HL-60 (cell line): ENCODE data around the gene PTPRN2.

Source experiments
- DNase-seq, 2 experiments: peaks; one replicate each; pipeline ENCODE4 v3.0.0-alpha.2; 2010 to 2020; ENCODE audit warnings: low read depth in 1 of 2, low spot score in 1 of 2
- H3K27ac ChIP-seq: fragments of 250-450 bp; sonication (Bioruptor Pico); replicated peaks from 2 replicates; pipeline ENCODE4 v1.5.1; 2020; ENCODE audit warnings: mild to moderate bottlenecking, moderate library complexity
- H3K27me3 ChIP-seq: fragments of 250-450 bp; sonication (Bioruptor Pico); 2 replicates; pipeline ENCODE4 v1.5.1; 2021; ENCODE audit warnings: mild to moderate bottlenecking, moderate library complexity; ENCODE audit not compliant: insufficient read depth, poor library complexity, severe bottlenecking
- H3K4me3 ChIP-seq: replicated peaks from 2 replicates; pipeline ENCODE4 v1.5.1; 2011; ENCODE audit warnings: mild to moderate bottlenecking, control low read depth, low read length; ENCODE audit not compliant: insufficient read depth
- GABPA ChIP-seq: IDR thresholded peaks from 2 replicates; pipeline ENCODE4 v1.6.1; 2012; ENCODE audit warnings: low read depth
- POLR2AphosphoS5 ChIP-seq: IDR thresholded peaks from 2 replicates; pipeline ENCODE4 v1.6.1; 2012; ENCODE audit warnings: low read depth
- REST ChIP-seq: IDR thresholded peaks from 2 replicates; pipeline ENCODE4 v1.6.1; 2012; ENCODE audit warnings: low read depth; ENCODE audit not compliant: insufficient replicate concordance
- SPI1 ChIP-seq: IDR thresholded peaks from 2 replicates; pipeline ENCODE4 v1.6.1; 2012; ENCODE audit warnings: low read depth, mild to moderate bottlenecking, borderline replicate concordance
- TF ChIP-seq, protein P1 (sequence below): IDR thresholded peaks from one replicate; pipeline ENCODE4 v1.5.1; 2011; ENCODE audit warnings: low read length, control low read depth, inconsistent platforms; ENCODE audit not compliant: insufficient read depth

PTPRN2 gene

GRCh38 chr7:157739031-157739430 lies 848.6 kb downstream of the PTPRN2 start:
- Histone ChIP-seq H3K4me3 (no peak overlapping the region), H3K27me3 (no peaks in the 10 kb centered on the region)

DNA sequence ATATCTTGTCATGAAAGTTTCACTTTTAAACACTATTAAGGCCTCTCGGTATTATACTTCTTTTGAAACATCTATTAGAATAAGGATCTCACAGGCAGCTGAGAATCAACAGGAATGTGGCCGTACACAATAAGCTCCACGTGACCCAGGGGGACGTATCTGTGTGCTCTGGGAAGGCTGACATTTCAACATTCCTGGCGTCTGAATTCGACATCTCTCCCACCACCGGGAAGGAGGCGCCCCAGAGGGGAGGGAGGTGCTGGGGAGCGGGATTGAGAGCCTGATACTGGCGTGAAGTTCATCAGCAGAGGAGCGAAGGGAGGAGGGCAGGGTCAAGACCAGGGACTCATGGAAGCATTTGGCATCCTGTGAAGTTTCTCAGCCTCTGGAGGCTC lies 849.6 kb downstream of the PTPRN2 start:
- TF ChIP-seq GABPA, result no peak
- no peak for DNase-seq
- H3K4me3 ChIP-seq, result no peak overlapping the region
- no peaks in the 10 kb centered on the region for H3K27me3 ChIP-seq
- no peak overlapping the region for H3K27ac ChIP-seq

More at GRCh38 chr7:157739031-157739430, 848.6 kb downstream of the PTPRN2 start:
- TF ChIP-seq, protein P1, sequence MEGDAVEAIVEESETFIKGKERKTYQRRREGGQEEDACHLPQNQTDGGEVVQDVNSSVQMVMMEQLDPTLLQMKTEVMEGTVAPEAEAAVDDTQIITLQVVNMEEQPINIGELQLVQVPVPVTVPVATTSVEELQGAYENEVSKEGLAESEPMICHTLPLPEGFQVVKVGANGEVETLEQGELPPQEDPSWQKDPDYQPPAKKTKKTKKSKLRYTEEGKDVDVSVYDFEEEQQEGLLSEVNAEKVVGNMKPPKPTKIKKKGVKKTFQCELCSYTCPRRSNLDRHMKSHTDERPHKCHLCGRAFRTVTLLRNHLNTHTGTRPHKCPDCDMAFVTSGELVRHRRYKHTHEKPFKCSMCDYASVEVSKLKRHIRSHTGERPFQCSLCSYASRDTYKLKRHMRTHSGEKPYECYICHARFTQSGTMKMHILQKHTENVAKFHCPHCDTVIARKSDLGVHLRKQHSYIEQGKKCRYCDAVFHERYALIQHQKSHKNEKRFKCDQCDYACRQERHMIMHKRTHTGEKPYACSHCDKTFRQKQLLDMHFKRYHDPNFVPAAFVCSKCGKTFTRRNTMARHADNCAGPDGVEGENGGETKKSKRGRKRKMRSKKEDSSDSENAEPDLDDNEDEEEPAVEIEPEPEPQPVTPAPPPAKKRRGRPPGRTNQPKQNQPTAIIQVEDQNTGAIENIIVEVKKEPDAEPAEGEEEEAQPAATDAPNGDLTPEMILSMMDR, result no peak
- TF ChIP-seq SPI1 (no peak), POLR2AphosphoS5 (no peak), GABPA (no peak), REST (no peak)
- no peak overlapping the region for H3K27ac ChIP-seq
- DNase-seq, result no peak

DNA sequence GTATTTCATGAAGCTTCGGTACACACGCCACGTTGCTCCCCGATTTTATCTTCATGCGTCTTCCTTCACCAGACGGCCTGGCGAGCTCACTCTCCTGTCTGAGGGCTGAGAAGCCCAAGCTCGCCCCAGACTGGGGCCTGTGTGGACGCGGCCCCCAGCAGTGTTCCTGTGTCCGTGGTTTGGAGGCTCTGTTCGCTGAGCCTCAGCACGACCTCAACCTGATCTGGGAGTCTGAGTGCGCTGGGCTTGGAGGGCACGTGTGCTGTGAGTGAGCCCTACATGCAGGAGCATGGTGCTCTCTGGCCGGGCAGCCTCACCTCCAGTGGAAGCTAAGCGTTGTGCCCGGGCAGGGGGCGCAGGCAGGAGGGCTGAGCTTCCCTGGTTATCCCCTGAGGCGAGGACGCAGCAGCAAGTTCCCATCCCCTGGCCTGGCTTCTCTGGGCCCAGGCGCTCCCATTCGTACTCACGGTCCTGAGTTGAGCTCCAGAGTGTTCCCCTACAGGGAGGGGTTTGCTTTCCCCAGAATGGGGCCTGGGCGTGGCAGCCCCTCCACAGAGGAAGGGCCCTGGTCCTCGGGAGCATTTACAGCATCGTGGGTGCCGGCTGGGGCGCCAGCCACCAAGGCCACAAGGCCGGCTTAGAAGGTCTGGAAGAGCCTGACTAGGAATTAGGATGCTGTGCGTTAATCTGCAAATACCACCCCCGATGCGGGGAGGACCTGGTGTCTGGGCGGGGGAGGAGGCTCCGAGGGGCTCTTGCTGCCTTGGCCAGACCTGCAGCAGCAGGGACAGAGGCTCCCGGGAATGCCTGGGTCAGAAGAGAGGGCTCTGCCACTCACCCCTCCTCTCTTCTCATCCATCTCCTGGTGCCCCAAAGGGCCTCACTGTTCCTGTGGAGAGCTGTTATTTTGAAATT lies 850.2 kb downstream of the PTPRN2 start:
- no peak for DNase-seq
- no peaks in the 10 kb centered on the region for H3K27me3 ChIP-seq
- TF ChIP-seq GABPA (no peak), REST (no peak), POLR2AphosphoS5 (no peak), SPI1 (no peak)
- no peak overlapping the region for H3K4me3 ChIP-seq
- no peak overlapping the region for H3K27ac ChIP-seq

GRCh38 chr7:157736341-157736740 lies 851.3 kb downstream of the PTPRN2 start:
- no peak overlapping the region for H3K4me3 ChIP-seq
- H3K27me3 ChIP-seq, result no peaks in the 10 kb centered on the region
- no peak for DNase-seq
- no peak overlapping the region for H3K27ac ChIP-seq
- no peak for TF ChIP-seq POLR2AphosphoS5
- TF ChIP-seq, protein P1, result no peak
- no peak for TF ChIP-seq GABPA
- no peak for TF ChIP-seq REST
